Suprapubic skin (tissue), 3 donors: ENCODE data around the gene MEI1.
"Not testable (repeated sequence)": the region's sequence is repeated elsewhere in the genome, so short reads cannot be mapped to it uniquely, and the experiment has no call there.

Experiments used
- CTCF ChIP-seq, 2 donors: fragments of 200-600 bp in 1 of 2; fragments of 450-650 bp in 1 of 2; sonication (generic) in 1 of 2; IDR thresholded peaks; one replicate each; pipeline ENCODE4 v1.5.1; 2016 to 2019; ENCODE audit warnings: antibody characterized with exemption in 2 of 2, mild to moderate bottlenecking in 1 of 2, moderate library complexity in 1 of 2
- EP300 ChIP-seq: sonication (generic); formaldehyde crosslinking; IDR thresholded peaks from one replicate; pipeline ENCODE4 v1.6.1; 2017; ENCODE audit warnings: antibody characterized with exemption

- not testable (repeated sequence) for TF ChIP-seq EP300; CTCF (IDR thresholded peaks at IDR 0.05)
These were observed 27.2 kb upstream of the MEI1 start for GRCh38 chr22:41672096-41672495.
